ENCODE measurements around the gene TGOLN2.
"Not testable (repeated sequence)": the region's sequence is repeated elsewhere in the genome, so short reads cannot be mapped to it uniquely, and the experiment has no call there.

The TGOLN2 gene

DNA sequence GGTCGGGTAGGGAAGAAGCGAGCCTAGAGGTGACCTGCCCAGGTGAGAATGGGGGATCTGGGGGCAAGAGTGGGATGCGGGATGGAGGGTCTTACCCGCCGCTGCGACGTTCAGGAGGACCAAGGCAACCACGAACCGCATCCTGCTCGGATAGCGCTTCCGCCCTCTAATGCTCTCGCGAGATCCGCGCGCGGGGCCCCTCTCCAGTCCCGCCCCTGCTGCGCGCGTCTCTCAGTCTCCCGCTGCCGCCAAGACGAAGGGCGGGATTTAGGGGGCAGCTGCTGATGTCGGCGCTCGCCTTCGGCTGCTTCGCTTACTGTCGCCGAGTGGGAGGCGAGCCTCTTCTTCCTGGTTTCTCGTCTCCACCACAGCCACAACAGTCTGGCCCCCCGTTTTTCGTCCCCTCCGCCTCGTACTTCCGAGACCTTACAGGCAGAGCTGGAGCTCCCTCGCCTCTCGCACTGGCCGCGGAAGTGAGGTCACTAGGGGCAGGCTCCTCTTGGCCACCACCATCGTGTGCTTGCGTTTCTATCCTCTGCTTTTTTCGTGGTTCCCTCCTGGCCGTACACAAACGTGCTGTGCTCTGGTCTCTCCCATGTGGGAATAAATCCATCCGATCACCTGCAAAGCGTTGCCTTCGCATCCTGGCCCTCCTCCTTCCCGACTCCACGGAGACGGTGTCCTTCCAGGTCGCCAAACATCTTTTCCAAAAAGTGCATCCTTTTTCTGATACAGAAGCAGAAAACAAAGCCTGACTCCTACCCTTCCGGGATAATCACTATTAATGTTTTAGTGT is at the start of gene TGOLN2:
TSS of gene TGOLN2 (minus strand) at position 168 of the 796 bp plus-strand sequence. CDS start at position 141, 27 bp downstream.
- DNase-seq = peak; percentile 83

DNA sequence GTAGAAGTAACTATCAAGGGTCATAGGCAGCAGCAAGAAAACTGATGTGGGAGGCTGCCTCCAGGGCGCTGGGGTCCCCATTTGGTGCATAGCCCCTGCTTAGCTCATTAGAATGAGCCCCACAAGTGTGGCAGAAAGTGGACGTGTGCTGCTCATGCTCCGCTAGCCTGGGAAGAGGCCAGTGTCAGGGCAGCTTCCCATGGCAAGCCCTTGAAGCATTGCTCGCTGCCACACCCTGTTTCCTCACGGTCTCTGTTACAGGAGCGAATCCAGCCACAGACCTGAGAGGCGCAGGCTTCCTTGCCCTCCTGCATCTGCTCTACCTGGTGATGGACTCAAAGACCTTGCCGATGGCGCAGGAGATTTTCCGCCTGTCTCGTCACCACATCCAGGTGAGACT is 49.3 kb upstream of the TGOLN2 start:
- DNase-seq = no peak

- DNase-seq = peak; percentile 35
These were observed 48.7 kb upstream of the TGOLN2 start for GRCh38 chr2:85376291-85377065.

DNA sequence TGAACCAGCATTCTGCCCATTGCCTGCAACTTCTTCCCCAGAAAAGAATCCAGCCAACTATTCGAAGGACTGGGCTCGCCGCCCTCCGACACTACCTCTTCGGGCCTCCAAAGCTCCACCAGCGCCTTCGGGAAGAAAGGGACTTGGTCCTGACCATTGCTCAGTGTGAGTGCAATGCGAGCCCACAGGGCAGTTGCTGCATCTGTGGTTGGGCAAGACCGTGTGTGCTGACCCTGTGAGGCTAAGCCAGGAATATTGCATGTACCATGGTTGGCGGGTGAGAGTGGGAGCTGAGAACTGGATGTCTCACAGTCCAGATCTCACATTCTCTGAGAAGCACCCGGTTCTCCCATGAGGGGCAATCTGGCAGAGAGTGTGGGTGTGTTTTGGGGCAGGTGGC is 43.3 kb upstream of the TGOLN2 start:
- no peak for DNase-seq

- DNase-seq = no peak
These were observed 41.7 kb upstream of the TGOLN2 start for GRCh38 chr2:85369500-85369899.

DNA sequence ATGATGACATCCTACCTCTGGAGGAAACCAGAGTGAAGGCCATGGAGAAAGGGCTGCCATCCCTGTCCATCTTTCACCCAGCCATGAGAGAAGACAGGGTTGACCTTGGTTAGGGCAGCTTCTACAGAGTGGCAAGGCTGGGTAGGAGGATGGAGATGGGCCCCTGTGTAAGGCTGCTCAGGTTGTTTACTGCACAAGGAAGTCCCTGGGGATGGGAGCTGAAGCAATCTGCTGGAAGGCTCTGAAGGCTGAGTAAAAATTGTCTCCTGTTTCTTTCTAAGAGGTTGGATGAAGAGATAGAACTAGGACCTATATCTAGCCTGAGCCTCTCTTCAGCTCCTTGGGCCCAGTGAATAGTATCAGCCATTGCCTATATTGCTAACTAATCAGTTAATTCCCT is 41.1 kb upstream of the TGOLN2 start:
- no peak for DNase-seq

GRCh38 chr2:85367180-85367579 is 39.4 kb upstream of the TGOLN2 start:
- DNase-seq = no peak

DNA sequence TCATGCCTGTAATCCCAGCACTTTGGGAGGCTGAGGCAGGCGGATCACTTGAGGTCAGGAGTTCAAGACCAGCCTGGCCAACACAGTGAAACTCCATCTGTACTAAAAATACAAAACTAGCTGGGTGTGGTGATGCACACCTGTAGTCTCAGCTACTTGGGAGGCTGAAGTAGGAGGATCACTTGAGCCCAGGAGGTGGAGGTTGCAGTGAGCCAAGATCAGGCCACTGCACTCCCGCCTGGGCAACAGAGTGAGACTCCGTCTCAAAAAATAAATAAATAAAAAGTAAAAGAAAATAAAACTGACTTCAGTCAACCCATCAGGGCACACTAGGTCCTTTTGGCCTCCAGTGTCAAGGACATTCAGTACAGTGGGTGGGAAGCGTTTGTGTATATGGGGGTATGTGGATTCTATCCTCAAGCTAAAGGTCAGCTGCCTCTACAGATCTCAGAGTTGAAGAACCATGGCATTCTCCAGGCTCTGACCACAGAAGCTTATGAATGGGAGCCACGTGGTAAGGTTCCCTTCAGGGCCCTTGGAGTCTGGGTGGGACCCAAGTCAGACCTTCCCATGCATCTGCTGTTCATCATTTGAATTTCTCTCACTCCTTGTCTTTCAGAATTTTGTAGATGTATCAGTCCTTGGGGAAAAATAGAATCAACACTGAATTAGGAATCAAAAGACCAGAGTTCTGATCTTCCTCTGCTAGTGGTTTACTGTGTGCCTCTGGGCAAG is 35.0 kb upstream of the TGOLN2 start:
- DNase-seq = not testable (repeated sequence)

DNA sequence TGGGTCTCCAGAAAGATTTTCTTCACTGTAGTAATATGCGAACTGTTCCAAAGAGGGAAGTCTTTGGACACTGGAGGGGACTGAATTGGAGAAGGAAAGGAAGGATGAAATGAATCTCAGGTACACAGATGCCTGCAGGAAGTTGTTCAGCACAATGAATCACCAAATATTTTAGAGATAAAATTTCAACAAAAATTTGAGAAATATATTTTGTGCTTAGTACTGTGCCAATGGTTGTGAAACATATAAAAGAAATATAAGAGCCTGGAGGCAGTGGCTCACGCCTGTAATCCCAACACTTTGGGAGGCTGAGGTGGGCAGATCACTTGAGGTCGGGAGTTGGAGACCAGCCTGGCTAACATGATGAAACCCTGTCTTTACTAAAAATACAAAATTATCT is 29.9 kb upstream of the TGOLN2 start:
- DNase-seq = no peak

DNA sequence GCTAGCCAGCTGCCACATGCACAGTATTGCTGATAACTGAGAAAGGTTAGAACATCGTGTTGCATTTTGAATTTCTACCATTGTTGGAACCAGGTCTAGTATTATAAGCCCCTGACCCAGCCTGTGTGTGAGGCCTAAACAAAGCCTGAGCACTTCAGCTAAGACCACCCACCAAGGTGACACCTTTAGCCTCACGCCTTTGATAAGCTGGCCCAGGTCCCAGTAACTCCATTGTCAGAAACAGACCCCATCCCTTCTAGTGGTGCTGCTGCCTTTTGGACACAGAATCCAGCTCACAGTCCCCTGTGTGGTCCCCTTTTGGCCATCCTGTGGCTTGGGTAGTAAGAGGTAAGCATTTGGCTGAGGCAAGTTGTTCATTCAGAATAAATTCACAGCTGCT is 28.4 kb upstream of the TGOLN2 start:
- no peak for DNase-seq

DNA sequence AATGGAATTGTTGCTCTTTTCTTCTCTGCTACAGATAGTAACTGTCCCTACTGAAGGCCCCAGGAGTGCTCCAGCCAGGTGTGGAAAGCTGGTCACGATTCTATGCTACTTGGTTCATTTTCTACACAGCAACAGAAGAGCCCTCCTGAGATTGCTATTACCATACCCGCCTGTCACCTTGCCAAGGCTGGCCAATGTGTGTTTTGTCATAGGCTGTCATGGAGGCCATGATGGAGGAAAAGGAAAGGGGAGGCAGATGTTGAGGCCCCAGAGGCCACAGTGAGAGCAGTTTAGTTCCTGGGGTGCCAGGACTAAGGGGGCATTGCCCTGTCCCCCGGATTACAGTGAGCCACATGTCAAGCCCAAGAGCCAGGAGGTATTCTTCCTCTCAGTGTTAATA is 27.7 kb upstream of the TGOLN2 start:
- DNase-seq = no peak

DNA sequence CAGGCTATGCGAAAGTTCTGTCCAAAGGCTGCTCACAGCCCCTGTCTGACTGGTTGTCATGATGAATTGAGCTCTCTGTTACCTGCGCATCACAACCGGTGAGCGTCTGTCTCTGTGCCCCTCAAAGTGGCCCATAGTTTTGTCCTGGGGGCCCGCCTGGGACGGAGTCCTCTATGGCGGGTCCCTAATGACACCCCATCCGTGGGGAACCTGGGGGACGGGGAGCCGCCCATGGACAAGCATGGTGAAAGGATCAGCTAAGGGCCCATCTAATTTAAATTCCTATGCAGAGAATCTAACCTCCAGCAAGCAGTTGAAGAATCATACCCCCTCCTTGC is 27.3 kb upstream of the TGOLN2 start:
- DNase-seq = no peak

DNA sequence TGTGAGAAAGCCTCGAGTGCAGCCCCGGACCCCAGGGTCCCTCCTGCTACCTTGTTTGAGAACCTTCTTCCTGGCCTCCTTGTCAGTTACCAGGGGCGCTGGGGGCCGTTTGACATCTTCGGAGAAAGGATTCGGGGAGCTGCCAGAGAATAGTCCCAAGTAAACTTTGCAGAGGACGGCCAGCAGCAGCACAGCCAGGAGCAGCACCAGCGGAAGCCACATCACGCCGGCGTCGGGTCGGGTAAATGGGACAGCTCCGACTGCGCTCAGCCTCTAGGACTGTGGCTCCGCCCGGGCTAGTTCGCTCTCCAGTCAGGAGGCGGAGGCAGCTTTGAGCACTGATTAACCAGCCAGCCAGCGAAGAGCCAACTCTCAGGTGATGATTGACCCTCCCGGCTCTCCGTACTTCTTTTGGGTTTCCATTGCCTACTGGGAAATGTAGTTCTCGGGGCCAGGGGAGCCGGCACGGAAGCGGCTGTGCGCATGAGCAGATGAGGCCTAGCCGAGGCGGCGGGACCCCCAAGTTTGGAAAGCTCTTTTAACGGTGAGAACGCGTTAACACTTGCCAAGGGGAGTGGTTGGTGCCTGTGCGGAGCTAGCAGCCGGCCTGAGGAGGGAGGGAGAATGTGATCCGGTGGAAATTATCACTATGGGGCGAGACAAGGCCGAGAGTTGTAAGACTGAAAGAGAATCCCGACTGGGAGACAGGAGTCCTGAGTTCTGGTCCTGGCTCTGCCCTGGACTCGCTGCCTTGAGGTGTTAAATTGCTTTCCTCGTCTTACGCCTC is 26.7 kb upstream of the TGOLN2 start, which contains the start of the genes ELMOD3 and RETSAT:
TSS of gene ELMOD3 (plus strand) at position 484 of the 787 bp plus-strand sequence. CDS start 2,430 bp downstream, outside the sequence.
TSS of gene RETSAT (minus strand) at position 243 of the 787 bp plus-strand sequence. CDS start at position 222, 21 bp downstream.
- DNase-seq = peak; percentile 99

DNA sequence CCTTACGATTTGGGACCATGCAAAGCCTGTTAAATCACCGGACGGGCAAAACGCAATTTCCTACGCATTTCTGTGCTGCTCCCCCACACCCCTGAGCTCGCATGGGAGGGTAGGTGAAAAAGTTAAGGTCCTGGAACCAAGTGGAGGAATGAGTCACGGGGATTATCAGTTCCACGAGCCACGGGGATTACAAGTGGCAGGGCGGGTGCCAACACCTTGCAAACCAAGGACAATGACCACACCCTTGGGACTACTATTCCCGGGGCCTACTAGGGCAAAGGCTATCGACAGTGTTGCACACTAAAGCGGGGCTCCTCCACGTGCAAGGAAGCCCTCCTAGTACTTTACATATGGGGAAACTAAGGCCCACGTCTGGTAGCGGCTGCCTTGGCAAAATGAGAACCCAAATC is 26.1 kb upstream of the TGOLN2 start:
- no peak for DNase-seq

DNA sequence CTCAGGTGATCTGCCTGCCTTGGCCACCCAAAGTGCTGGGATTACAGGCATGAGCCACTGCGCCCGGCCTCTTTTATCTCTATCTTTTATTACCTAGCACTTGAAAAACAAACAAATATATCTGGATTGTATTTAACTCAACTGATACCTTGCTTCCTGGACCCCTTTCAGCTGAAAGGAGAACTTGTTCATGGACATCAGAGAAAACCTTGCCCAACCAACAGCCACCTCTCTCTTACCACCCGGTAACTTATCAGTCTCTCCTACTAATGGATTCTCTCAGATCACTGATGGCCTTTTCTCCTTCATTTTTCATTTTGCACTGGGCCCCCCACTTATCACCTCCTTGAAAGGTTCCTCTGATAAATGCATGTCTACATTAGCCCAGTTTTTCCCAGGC is 19.8 kb upstream of the TGOLN2 start:
- DNase-seq = no peak

DNA sequence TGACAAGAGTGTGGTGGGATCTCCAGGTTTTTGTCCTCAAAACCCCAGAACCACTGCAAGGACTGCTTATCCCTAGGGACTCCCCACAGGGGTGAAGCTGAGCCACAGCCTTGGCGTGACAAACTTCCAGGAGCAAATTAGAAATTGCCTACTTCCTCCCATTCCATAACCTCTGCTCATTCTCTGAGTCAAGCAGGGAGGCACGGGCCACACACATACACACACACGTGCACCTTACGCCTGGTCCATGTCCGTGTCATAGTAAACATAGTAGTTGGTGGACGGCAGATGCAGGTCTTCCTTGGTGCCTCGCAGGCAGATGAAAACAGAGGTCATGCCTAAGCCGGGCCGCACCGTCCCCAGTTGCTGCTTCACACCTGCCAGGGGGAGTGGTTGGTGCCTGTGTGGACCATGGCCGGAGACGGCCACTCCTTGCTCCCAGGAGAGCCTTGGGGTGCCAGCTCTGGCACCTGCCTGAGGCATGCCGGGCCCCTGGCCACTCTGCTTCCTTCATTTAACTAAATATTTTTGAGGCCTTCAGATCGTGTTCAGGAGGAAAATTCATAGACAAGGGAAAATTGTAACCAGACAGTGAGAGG is 16.7 kb upstream of the TGOLN2 start:
- no peak for DNase-seq

DNA sequence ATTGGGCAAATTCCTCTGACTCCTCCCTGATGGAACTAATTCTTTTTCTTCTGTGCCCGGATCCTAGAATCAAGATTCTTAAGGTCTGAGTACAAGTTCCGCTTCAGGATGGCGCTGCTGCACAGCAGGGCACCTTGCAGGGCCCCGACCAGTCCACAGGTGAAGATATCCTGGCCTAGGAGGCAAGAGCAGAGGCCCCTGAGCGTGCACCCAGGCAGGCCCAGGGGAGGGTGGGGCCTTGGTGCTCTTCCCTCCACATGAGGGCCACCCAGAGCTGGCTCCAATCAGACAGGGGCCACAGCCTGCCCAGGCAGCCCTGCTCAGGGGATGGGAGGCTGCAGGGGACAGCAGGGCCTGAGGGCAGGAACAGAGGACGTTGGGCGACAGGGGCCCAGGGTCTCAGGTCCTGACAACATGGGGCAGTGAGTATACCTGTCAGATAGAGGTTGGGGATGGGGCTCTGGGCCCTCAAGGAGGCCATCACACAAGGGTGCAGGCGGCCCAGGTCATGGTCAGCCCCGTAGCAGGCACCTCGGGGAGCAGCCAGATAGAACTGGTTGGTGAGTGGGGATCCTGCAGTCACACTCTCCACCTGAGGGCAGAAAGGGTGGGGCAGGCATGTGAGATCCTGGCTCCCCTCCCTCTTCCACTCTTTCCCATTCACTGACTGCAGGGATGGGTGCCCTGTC is 15.6 kb upstream of the TGOLN2 start:
- not testable (repeated sequence) for DNase-seq

GRCh38 chr2:85342156-85342555 is 14.4 kb upstream of the TGOLN2 start:
- no peak for DNase-seq

DNA sequence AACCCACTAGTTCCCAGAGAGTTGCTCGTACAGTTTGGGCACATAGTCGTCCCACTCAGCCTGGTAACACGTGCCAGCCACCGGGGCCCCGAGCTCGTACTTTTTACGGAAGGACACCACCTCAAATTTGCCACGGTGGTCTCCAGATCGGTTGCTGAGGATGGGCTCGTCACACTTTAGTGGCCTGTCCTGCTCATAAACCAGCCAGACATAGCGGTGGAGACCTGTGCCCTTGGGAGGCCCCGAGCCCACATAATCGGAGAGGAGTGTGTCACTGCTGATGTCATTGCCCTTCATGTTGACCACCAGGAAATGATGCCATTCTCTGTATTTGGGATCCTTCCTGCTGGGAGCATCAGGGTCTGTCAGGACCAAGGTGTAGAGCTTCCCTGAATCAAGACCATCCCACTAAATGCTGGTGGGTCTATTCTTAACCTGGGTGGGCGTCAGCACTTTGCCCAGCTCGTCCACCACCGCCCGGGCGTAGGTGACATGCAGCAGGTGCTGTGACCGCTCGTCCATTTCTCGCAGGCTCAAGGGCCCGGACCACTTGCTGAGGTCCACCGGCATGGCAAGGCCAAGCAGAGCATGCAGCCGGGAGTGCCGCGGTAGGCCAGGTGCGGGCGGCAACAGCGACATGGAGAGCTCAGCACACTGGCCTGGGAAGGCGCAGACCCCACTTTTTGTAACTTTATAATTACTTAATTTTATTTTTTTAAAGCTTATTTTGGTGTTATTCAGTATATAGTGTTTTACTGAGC is 13.7 kb upstream of the TGOLN2 start:
- DNase-seq = no peak

DNA sequence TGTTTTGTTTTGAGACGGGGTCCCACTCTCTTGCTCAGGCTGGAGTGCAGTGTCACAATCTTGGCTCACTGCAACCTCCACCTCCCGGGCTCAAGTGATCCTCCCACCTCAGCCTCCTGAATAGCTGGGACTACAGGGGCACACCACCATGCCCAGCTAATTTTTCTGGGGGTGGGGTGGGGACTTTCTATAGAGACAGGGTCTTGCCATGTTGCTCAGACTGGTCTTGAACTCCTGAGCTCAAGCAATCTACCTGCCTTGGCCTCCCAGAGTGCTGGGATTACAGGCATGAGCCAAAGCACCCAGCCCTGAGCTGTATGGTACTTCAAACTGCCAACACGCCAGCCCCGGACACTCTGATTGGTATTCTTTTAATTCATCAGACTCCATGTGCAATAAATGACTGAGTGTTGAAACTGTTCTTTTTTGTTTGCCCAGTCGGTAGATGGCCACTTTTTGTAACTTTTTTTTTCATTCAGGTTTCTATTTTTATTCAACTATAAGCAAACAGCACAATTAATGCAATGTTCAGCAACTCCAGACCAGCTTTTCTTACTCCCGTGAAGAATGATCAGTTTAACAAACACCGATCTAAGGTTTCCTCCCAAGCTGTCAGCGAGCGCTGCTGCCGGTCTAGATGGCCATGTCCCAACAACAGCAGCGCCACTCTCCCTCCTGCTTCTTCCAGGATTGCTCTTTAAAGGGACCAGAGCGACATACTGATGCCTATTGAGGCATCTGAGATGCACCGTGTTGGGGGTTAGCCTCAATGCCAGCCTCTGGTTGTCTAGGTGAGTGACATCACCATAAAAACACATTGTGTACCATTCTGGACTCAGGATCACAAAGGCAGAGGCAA is 12.5 kb upstream of the TGOLN2 start:
- DNase-seq = no peak

All from amniotic stem cell (primary cell).